MM.1S (cell line): ENCODE data around the gene MRPL54.

Experiments
- DNase-seq: peaks from one replicate; pipeline ENCODE4 v3.0.0-alpha.2; 2015
- H2AFZ ChIP-seq: fragments of 300-600 bp; sonication (generic); 2 replicates; pipeline ENCODE4 v1.6.0; 2016; ENCODE audit warnings: antibody characterized with exemption, low read length
- H3F3A ChIP-seq: fragments of 300-600 bp; sonication (generic); 2 replicates; pipeline ENCODE4 v1.6.1; 2016; ENCODE audit warnings: mild to moderate bottlenecking, antibody characterized with exemption, low read length, moderate library complexity, mixed read lengths; ENCODE audit not compliant: insufficient read depth
- H3K27ac ChIP-seq: fragments of 300-600 bp; sonication (generic); 2 replicates; pipeline ENCODE4 v1.5.1; 2016; ENCODE audit warnings: mild to moderate bottlenecking, low read length
- H3K27me3 ChIP-seq: fragments of 300-600 bp; sonication (generic); replicated peaks from 2 replicates; pipeline ENCODE4 v1.6.0; 2016; ENCODE audit warnings: low read length; ENCODE audit not compliant: insufficient read depth
- H3K36me3 ChIP-seq: fragments of 300-600 bp; sonication (generic); replicated peaks from 2 replicates; pipeline ENCODE4 v1.6.1; 2016; ENCODE audit warnings: mild to moderate bottlenecking, low read length, mixed read lengths; ENCODE audit not compliant: insufficient read depth
- H3K4me1 ChIP-seq: fragments of 300-600 bp; sonication (generic); 2 replicates; pipeline ENCODE4 v1.6.1; 2016; ENCODE audit warnings: low read length, mixed read lengths
- H3K4me2 ChIP-seq: fragments of 300-600 bp; sonication (generic); 2 replicates; pipeline ENCODE4 v1.6.0; 2016; ENCODE audit warnings: low read depth, low read length
- H3K4me3 ChIP-seq: fragments of 300-600 bp; sonication (generic); 2 replicates; pipeline ENCODE4 v1.5.1; 2016; ENCODE audit warnings: low read length, mixed read lengths
- H3K79me2 ChIP-seq: fragments of 300-600 bp; sonication (generic); 2 replicates; pipeline ENCODE4 v1.6.1; 2016; ENCODE audit warnings: mixed run types, low read length, mixed read lengths
- H3K9ac ChIP-seq: fragments of 300-600 bp; sonication (generic); 2 replicates; pipeline ENCODE4 v1.6.1; 2016; ENCODE audit warnings: low read length, mixed read lengths
- H3K9me2 ChIP-seq: fragments of 300-600 bp; sonication (generic); replicated peaks from 2 replicates; pipeline ENCODE4 v1.6.1; 2016; ENCODE audit warnings: mild to moderate bottlenecking, low read length, mixed read lengths; ENCODE audit not compliant: insufficient read depth
- H3K9me3 ChIP-seq: fragments of 300-600 bp; sonication (generic); replicated peaks from 2 replicates; pipeline ENCODE4 v1.6.1; 2016; ENCODE audit warnings: mild to moderate bottlenecking, low read length, mixed read lengths; ENCODE audit not compliant: insufficient read depth
- H4K20me1 ChIP-seq: fragments of 300-600 bp; sonication (generic); 2 replicates; pipeline ENCODE4 v1.6.1; 2016; ENCODE audit warnings: mild to moderate bottlenecking, low read length, moderate library complexity, mixed read lengths; ENCODE audit not compliant: insufficient read depth
- EZH2phosphoT487 ChIP-seq: fragments of 300-600 bp; sonication (generic); IDR thresholded peaks from 2 replicates; pipeline ENCODE4 v1.6.1; 2018; ENCODE audit warnings: antibody characterized with exemption, low read length

The MRPL54 gene

DNA sequence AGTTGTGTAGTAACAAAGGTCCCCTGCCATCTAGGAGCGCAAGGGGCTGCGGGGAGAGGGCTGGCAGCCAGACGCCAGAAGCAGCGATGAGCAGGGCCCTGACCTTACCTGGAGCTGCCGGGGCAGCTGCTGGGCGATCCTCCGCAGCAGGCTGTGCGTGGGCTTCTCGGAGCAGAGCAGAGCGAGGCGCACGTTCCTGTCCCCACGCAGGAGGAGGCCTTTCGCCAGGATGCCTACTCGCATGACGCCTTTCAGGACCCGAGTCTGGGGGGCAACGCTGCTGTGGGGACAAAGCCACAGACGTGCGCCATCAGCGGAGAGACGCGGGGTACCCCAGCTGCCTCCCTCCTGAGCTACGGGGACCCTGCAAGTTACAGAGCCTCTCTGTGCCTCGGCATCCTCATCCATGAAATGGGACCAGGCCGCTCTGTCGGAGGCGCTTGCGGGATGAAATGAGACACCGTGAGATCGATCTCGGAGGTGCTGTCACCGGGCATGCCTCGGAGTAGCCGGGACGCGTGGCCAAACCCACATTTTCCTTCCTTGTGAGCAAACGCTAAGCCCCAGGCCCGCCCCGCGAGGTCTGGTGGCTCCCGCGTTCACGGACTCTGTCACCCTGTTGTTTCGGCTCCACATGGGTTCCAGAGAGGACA lies 54.2 kb downstream of the MRPL54 start:
- no peaks in the 10 kb centered on the region for H3K9me2 ChIP-seq
- H3K4me2 ChIP-seq: no peak overlapping the region
- no peaks in the 10 kb centered on the region for H3K9me3 ChIP-seq
- no peak for DNase-seq
- H4K20me1 ChIP-seq: no peaks in the 10 kb centered on the region
- H3K27me3 ChIP-seq: peaks cover 96% of the 10 kb centered on the region
- H3K4me1 ChIP-seq: no peaks in the 10 kb centered on the region
- no peak for TF ChIP-seq EZH2phosphoT487
- H2AFZ ChIP-seq: no peak overlapping the region
- H3K4me3 ChIP-seq: no peak overlapping the region
- no peaks in the 10 kb centered on the region for H3K79me2 ChIP-seq
- no peak overlapping the region for H3K9ac ChIP-seq
- no peak overlapping the region for H3K27ac ChIP-seq
- H3F3A ChIP-seq: no peaks in the 10 kb centered on the region
- H3K36me3 ChIP-seq: no peaks in the 10 kb centered on the region
